M059J (cell line): ENCODE measurements around the gene SLC5A6. TPM values are rescaled to one million over a fixed set of nuclear protein-coding genes. Genes with fewer than 3 reads are reported as not detected.

ENCODE experiments used
- DNase-seq: peaks from one replicate; pipeline ENCODE4 v3.0.0-alpha.2; 2012; ENCODE audit warnings: low read depth
- total RNA-seq: library from RNA; depleted of rRNA; stranded (reverse); fragments of >200 nt; shearing (Covaris generic); gene quantifications from 2 replicates; pipeline ENCODE4 v1.2.3, GENCODE V29; 2014; rRNA removed

Gene SLC5A6
- total RNA-seq, 1 experiment from 2014 or later = 16.3 TPM

DNA sequence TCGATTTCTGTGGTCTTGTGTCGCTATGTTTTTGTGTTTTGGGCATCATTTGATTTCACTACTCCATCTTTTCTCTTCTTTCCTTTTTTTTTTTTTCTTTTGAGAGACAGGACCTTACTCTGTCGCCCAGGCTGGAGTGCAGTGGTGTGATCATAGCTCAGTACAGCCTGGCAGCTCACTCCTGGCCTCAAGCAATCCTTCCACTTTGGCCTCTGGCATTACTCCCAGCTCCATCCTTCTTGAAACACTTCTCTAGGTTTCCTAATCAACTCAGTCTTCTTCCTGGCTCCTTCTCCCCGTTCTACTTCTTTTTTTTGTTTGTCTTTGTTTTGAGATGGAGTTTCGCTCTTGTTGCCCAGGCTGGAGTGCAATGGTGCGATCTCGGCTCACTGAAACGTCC is 36.7 kb downstream of the SLC5A6 start:
- no peak for DNase-seq

DNA sequence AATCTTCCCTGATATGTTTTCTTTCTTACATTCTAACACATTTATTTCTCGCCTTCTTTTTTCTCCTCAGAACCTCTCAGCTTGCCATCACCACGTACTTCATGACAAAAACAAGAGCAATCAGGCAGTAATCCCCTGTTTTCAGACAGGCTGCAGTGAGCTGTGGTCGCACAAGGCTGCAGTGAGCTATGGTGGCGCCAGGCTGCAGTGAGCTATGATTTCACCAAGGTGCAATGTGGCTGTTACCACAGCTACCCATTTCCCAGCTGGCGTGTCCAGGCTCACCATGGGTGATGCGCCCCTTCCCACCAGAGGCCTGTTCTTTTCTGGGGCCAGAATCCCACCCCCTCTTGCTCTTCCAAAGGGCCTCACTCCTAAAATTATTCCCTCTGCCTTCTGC is 37.4 kb downstream of the SLC5A6 start:
- peak; percentile 7 for DNase-seq

DNA sequence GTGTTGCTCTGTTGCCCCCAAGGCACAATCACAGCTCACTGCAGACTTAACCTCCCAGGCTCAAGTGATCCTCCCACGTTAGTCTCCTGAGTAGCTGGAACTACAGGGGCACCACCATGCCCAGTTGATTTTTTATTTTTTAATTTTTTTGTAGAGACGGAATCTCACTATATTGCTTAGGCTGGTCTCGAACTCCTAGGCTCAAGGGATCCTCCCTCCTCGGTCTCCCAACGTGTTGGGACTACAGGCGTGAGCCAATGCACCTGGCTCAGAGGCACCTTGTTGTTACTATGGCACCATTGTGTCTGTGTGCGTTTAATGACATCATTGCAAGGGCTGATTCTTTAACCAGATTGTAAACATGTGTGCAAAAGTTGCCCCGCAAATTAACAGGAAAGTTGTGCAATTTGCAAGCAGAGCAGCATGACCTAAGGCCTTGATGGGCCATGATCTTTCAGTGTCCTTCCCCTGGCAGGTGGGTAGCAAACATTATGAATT is 40.7 kb downstream of the SLC5A6 start:
- peak; percentile 6 for DNase-seq

DNA sequence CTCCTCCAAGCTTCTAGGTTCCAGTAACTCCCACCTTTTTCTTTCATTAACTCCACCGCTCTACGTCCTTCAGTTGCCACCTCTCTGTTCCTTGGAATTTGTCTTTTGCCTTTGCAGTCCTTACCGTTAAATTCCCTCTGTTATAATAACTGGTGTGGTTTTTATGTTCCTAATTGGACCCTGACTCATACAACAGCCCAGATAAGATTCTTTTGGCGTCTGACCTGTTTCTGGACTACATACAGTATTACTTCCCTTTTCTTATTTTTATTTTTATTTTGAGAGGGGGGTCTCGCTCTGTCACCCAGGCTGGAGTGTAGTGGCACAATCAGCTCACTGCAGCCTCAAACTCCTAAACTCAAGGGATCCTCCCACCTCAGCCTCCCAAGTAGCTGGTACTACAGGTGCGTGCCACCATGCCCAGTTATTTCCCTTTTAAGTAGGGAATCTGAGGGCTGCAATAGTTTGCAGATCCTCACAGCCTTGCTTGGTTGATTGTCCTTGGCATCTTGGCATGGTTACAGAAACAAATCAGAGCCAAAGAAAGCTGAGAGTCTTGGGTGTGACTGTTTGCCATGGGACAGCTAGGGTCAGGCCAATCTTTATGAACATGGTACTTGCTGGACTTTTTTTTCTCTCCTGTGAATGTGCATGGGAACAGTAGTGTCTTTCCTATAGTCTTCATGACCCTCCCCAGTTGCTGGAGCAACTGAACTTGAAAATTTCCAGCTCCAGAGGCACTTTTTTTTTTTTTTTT is 41.3 kb downstream of the SLC5A6 start:
- DNase-seq = peak; percentile 15

DNA sequence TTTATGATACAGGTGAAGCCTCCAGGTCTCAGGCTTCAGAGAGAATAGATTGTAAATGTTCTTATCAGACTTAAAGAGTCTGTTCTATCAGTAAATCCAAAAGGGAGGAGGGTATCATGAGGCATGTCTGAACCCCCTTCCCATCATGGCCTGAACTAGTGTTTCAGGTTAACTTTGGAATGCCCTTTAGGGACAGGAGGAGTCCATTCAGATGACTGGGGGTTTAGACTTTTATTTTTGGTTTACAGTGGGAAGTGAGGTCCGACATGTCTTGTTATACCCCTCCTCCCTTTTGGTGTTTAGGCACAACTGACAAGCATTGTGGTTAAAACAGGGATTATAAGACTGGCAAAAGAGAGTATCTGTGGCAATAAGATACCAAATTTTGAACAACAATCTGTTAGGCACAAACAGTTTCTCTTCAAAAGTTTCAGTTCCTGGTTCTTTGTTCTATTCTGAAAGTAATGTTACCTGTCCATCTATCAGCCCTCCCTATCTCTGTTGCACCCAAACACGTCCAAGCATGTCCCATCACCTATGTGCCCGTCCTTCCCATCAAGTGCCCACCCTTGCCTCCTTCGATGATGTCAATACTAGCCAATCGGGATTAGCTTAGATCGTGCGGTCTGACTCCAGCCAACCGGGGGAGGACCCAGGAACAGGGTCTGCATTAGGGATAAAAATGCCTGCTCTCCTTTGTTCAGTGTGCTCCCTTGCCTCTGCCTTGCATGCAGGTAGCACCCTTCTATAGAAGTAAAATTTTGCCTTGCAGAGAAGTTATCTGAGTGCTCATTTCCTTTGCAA is 46.9 kb downstream of the SLC5A6 start:
- DNase-seq = no peak

DNA sequence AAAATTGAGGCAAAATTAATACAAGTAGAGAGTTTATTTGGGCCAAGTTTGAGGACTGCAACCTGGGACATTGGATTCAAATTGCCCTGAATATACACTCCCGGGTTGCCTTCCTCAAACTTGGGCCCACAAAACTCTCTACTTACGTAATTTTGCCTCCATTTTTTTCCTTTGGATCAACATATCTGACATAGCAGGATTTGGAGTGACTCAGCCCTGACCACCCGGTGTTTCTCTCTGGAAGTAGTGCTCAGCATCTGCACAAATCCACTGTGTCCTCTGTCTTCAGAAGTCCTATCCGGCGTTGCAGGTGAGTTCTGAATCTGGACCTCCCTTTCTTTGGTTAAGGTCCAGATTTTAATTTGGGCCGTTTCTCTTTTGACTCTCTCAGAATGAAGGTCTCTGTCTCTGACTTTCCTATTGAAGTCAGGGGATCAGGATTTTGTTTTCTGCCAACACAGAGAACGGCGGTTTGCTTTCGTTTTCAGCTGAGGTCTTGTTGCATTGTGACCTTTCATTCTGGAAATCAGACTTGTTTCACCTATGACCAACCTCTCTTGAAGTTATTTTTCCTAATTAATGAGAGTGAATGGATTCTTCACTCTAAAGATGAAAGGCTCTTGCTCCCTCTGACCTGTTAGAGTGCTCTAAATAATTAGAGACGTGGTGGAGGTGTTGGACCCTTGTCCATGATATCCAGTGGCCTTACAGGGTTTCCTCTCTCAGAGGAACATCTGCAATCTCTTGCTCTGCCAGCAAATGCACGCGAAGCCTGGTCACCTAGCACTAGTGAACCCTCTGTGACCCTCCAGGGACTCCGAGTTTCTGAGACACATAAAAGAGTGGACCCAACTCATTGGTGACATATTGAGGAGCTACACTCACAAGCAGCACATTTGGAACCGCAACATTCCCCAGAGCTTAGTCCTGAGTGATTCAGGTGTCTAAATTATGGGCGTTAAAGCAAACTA is 49.6 kb downstream of the SLC5A6 start:
- DNase-seq = peak; percentile 37

DNA sequence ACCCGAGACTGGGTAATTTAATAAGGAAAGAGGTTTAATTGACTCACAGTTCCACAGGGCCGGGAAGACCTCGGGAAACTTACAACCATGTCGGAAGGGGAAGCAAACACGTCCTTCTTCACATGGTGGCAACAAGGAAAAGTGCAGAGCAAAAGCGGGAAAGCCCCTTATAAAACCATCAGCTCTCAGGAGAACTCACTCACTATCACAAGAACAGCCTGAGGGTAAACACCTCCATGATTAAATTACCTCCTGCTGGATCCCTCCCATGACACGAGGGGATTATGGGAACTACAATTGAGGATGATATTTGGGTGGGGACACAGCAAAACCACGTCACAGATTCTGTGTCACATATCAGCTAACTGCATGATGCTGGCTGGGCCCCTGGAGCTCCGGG is 51.9 kb downstream of the SLC5A6 start:
- DNase-seq = no peak

DNA sequence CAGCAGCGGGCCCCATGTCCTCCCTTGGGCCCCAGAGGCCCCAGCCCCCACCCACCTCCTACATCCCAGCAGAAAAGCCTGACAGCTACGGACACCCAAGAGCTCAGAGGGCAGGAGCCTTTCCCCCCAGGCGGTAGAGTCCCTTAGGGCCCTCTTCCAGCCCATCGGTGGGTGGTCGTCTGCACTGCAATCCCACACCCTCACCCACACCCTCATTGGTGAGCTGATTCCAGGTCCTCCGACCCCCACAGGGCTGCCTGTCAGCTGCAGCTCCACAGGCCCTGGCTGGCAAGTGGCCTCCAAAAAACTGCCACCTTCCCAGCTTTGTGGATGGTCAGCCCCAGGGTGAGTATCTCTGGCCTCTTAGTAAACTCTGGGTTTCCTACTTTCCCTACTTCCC is 52.8 kb downstream of the SLC5A6 start:
- no peak for DNase-seq

DNA sequence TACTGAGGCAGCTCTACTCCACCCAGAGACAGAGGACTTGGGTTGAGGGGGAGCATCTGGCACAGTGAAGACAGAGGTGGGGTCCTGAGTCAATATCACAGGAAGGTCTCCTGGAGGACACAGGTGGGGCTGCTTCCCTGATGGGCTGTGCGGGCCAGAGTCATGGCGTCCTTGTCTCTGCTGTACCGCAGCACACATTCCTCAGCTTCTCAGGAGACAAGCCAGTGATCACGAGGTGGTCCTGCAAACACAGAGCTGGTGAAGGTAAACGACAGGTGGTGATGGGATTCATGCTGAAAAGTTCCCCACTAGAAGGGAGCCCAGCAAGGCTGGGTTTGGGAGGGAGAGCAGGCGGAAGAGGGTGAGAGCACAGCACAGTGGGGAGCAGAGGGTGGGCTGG is 53.6 kb downstream of the SLC5A6 start:
- DNase-seq = no peak

DNA sequence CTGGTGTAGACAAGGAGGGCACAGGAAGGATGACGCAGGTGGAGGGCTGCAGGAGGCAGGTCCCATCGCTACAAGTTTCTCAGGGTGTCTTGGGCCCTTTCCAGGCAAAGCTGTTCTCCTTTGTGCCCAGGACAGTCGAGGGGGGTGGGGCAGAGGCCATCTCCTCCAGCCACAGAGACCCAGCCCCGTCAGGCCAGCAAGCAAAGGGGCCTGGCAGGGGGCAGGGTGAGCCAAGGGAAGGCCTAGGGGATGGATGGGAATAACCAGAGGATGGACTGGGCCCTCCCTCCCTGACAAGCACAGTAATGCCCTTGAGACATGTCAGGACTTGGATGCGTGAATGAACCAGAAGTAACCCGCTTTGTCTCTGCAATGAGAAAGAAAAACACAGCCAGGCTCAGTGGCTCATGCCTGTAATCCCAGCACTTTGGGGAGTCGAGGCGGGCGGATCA is 57.0 kb downstream of the SLC5A6 start:
- DNase-seq = no peak

DNA sequence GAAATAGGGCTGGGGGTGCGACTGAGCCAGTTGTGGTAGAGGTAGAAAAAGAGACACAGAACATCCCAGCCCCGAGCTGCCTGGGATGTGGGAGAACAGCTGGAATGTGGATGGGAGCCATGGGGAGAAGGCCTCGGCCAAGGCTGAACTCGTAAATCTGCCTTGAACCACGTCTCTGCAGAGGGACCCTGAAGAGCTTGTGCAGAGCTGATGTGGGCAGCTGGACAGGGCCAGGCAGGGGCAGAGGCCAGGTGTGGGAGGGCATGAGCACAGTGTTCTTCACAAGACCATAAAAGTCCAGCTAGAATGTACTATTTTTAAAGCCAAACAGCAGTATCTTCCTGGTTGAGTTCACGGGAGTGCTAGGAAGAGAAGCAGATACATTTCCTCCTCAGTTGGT is 57.6 kb downstream of the SLC5A6 start:
- no peak for DNase-seq

DNA sequence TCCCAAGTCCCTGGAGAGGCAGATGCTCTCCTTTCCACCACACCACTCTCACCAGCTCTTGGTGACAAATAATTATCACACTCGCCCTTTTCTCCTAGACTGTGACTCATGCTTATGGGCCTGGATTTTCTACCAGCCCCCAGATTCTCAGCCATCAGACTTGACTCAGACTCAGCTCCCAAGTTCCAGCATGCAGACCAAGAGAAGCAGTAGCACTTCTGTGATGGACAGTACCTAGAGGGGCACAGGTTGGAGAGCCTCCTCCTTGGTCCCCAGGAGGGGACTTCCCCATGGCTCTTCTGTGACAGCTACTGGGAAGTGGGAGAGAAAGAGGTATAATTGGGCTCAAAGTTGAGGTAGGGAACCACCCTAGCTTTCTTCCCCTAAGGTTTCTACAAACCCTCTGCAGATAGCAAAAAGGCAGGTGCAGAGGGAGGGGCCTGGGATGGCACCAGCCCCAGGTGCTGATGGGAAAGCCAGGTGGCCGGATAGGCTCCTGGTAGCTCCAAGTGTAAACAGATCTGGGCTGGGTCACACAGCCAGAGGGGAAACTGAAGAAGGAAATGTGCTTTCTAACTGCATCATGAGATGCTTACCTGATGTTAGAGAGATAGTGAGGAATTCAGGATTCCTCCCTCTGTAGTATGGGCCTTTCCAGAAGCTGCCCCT is 59.1 kb downstream of the SLC5A6 start:
- DNase-seq = peak; percentile 34

DNA sequence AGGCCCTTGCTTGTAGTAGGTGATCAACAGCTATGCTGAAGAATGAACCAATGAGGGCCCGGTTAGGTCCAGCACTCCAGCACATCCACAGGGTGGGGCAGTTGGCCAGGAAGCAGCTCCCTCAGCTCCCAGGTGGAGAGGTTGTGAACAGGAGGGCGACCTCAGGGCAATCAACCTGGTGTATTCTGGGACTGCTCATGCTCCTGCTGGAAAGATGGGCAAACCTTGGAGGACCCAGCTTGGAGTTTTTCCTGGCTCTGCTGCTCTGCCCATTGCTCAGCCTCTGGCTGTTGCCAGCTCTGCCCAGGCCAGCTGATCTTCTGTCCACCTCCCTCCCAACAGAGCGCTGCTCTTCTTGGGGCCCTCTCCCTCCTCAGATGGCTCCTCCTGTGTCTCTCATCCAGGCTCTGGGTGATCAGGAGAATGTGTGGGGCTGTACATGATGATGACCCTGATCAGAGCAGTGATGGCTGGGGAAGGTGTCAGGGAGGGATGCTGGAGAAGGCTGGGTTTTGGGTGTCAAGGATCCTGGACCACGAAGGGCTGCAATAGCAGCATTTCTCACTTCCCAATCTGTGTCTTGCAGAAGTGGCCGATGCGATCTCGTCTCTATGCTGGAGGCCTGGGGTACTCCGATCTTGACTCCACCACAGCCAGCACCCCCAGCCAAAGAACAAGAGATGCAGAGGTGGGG is 59.8 kb downstream of the SLC5A6 start:
- no peak for DNase-seq

DNA sequence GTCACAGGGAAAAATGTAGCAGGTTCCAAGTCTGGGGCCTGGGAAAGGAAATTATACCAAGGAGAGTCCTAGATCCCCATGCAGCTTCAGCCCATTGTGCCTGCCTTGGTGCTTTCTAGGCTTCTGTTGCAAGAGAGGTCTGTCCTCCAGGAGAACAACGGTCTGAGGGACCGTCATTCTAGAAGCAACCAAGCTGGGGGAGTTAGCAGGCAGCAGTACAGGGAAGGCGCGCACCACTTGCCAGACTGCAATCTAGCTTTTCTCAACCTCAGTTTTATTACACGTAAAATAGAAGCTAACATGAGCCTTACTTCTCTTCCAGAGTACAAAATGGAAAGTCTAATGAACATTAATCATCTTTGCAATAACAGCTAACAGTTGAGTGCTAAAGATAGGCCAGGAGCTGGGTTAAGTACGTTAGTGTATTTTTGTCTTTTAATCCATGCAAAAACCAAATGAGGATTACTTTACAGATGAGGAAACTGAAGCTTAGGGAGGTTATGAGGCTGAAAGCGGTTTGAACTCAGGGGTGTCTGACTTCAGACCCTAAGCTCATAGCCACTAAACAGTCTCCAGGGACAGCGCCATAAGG is 61.3 kb downstream of the SLC5A6 start:
- DNase-seq = no peak

Other genes starting within 250 kb of the SLC5A6 start
- 0.57 and 7.1 TPM in 2 replicates for gene MAPRE3, start 241.6 kb downstream of the SLC5A6 start, total RNA-seq
- gene TMEM214, start 179.3 kb downstream of the SLC5A6 start, total RNA-seq = 88.6 and 98.5 TPM in 2 replicates
- 25.8 and 26.0 TPM in 2 replicates for gene AGBL5, start 160.6 kb downstream of the SLC5A6 start, total RNA-seq
- gene OST4, start 140.6 kb downstream of the SLC5A6 start, total RNA-seq = 247 and 491 TPM in 2 replicates
- 0.17 TPM in 1 of 2 replicates, not detected in the other for gene EMILIN1, start 133.7 kb downstream of the SLC5A6 start, total RNA-seq
- 0.34 and 0.37 TPM in 2 replicates for gene KHK, start 125.5 kb downstream of the SLC5A6 start, total RNA-seq
- gene CGREF1, start 93.1 kb downstream of the SLC5A6 start, total RNA-seq = 0.17 and 0.84 TPM in 2 replicates
- gene ABHD1, start 88.5 kb downstream of the SLC5A6 start, total RNA-seq = 0.12 TPM in 1 of 2 replicates, not detected in the other
- gene PREB, start 77.6 kb downstream of the SLC5A6 start, total RNA-seq = 64.9 and 74.8 TPM in 2 replicates
- gene PRR30, start 72.9 kb downstream of the SLC5A6 start, total RNA-seq = not detected in 2 replicates
- gene TCF23, start 63.3 kb downstream of the SLC5A6 start, total RNA-seq = not detected in 2 replicates
- 334 and 404 TPM in 2 replicates for gene ATRAID, start 227 bp downstream of the SLC5A6 start, total RNA-seq
- 12.6 and 17.1 TPM in 2 replicates for gene CAD, start 5.1 kb upstream of the SLC5A6 start, total RNA-seq
- not detected in 2 replicates for gene SLC30A3, start 50.8 kb upstream of the SLC5A6 start, total RNA-seq
- gene DNAJC5G, start 63.2 kb upstream of the SLC5A6 start, total RNA-seq = not detected in 2 replicates
- 0.05 TPM in 1 of 2 replicates, not detected in the other for gene TRIM54, start 70.2 kb upstream of the SLC5A6 start, total RNA-seq
- gene UCN, start 96.2 kb upstream of the SLC5A6 start, total RNA-seq = 1.6 and 3.0 TPM in 2 replicates
- gene MPV17, start 110.8 kb upstream of the SLC5A6 start, total RNA-seq = 92.5 and 95.2 TPM in 2 replicates
- 32.3 and 34.0 TPM in 2 replicates for gene GTF3C2, start 144.5 kb upstream of the SLC5A6 start, total RNA-seq
- 24.3 and 31.1 TPM in 2 replicates for gene EIF2B4, start 158.1 kb upstream of the SLC5A6 start, total RNA-seq
- 70.4 and 88.3 TPM in 2 replicates for gene SNX17, start 158.3 kb upstream of the SLC5A6 start, total RNA-seq
- gene ZNF513, start 168.5 kb upstream of the SLC5A6 start, total RNA-seq = 3.6 and 7.6 TPM in 2 replicates
- 105 and 134 TPM in 2 replicates for gene PPM1G, start 197.3 kb upstream of the SLC5A6 start, total RNA-seq
- gene NRBP1, start 216.4 kb upstream of the SLC5A6 start, total RNA-seq = 96.9 and 124 TPM in 2 replicates
- not detected in 2 replicates for gene KRTCAP3, start 230.1 kb upstream of the SLC5A6 start, total RNA-seq